Activated CD4-positive, alpha-beta T cell treated with anti-CD3 and anti-CD28 coated beads for 4 hours (primary cell): Measurements from ENCODE around the gene GRIK2.
"Not testable (repeated sequence)": the region's sequence is repeated elsewhere in the genome, so short reads cannot be mapped to it uniquely, and the experiment has no call there.

Source experiments
- DNase-seq, 2 donors: peaks; one replicate each; pipeline ENCODE4 v3.0.0-alpha.2; 2020

Gene GRIK2

GRCh38 chr6:102066301-102066700 is 672.8 kb downstream of the GRIK2 start:
- DNase-seq: no peak

GRCh38 chr6:102068349-102068929 is 674.9 kb downstream of the GRIK2 start:
- no peak for DNase-seq

- no peak for DNase-seq
Observed at GRCh38 chr6:102075539-102075938, 682.0 kb downstream of the GRIK2 start.

- DNase-seq: no peak
Observed at GRCh38 chr6:102085257-102085656, 691.7 kb downstream of the GRIK2 start.

GRCh38 chr6:102088160-102088559 is 694.7 kb downstream of the GRIK2 start:
- not testable (repeated sequence) for DNase-seq

GRCh38 chr6:102114402-102114801 is 720.9 kb downstream of the GRIK2 start:
- DNase-seq: no peak

GRCh38 chr6:102115911-102116310 is 722.4 kb downstream of the GRIK2 start:
- no peak for DNase-seq

GRCh38 chr6:102118034-102118433 is 724.5 kb downstream of the GRIK2 start:
- no peak for DNase-seq
